Spinal cord (tissue), 10 donors: Measurements from ENCODE around the gene COPS3. TPM values are rescaled to one million over a fixed set of nuclear protein-coding genes. Genes with fewer than 3 reads are reported as not detected.
"Not testable (repeated sequence)": the region's sequence is repeated elsewhere in the genome, so short reads cannot be mapped to it uniquely, and the experiment has no call there.

Source experiments
- DNase-seq, 6 donors: peaks; one replicate each; pipeline versions ENCODE4 v3.0.0 to v3.0.0-alpha.2; 2013 to 2015; ENCODE audit warnings: low spot score in 6 of 6, low read depth in 4 of 6
- H3K27ac ChIP-seq: one replicate; pipeline ENCODE4 v1.5.1; 2013; ENCODE audit warnings: low read depth, low read length, control low read depth
- H3K27me3 ChIP-seq: one replicate; pipeline ENCODE4 v1.6.1; 2013; ENCODE audit warnings: low read length; ENCODE audit not compliant: control insufficient read depth, insufficient read depth
- H3K36me3 ChIP-seq: one replicate; pipeline ENCODE4 v1.6.1; 2013; ENCODE audit warnings: low read length; ENCODE audit not compliant: control insufficient read depth, insufficient read depth
- H3K4me1 ChIP-seq: one replicate; pipeline ENCODE4 v1.6.1; 2013; ENCODE audit warnings: low read length; ENCODE audit not compliant: control insufficient read depth, insufficient read depth
- H3K4me3 ChIP-seq: one replicate; pipeline ENCODE4 v1.5.1; 2013; ENCODE audit warnings: low read depth, low read length, control low read depth
- H3K9me3 ChIP-seq: one replicate; pipeline ENCODE4 v1.6.1; 2013; ENCODE audit warnings: low read length; ENCODE audit not compliant: control insufficient read depth, insufficient read depth
- WGBS: methylation state at CpG from one replicate; pipeline ENCODE4 v1.1.5; 2013; ENCODE audit warnings: missing lambda C conversion rate; ENCODE audit not compliant: insufficient coverage; 5-methylcytosine and 5-hydroxymethylcytosine counted together
- polyA plus RNA-seq, 2 donors: library from polyadenylated mRNA; unstranded; fragments of 120-200 nt; gene quantifications; one replicate each; pipeline ENCODE4 v1.2.1, GENCODE V29; 2013; ENCODE audit not compliant: insufficient read length in 2 of 2
- total RNA-seq, 2 donors: library from RNA; depleted of rRNA in 1 of 2; stranded (reverse); fragments of 120-200 nt in 1 of 2; fragments of >200 nt in 1 of 2; gene quantifications; one replicate each; pipeline versions ENCODE4 v1.2.3 to v1.2.4, GENCODE V29; 2013 to 2014
- donor health status: healthy.

Gene COPS3
- total and polyA plus RNA-seq, 4 donors, result 76.5 to 97.5 (median 91.2) TPM

- peak in 5 of 6 donors; percentile 57 to 96 (median 77) for DNase-seq
- Histone ChIP-seq H3K27me3 (no peaks in the 10 kb centered on the region), H3K4me1 (peaks cover 29% of the 10 kb centered on the region), H3K9me3 (no peaks in the 10 kb centered on the region), H3K4me3 (peak within 1 kb of the TSS; percentile 57), H3K36me3 (peaks cover 3% of the 10 kb centered on the region), H3K27ac (peak within 1 kb of the TSS; percentile 67)
- under 1% methylated on average over 107 of the region's 107 CpGs for WGBS
Measured at GRCh38 chr17:17303010-17303846, 22.2 kb upstream of the COPS3 start, which contains the start of gene NT5M. Gene NT5M, plus strand, starts transcription at chr17:17303373. Its CDS starts 178 bp downstream, at chr17:17303551.

- H3K4me1 ChIP-seq, result peaks cover 29% of the 10 kb centered on the region
- not testable (repeated sequence) for H3K27me3 ChIP-seq, DNase-seq, H3K27ac ChIP-seq, H3K4me3 ChIP-seq, H3K9me3 ChIP-seq, H3K36me3 ChIP-seq
- WGBS, result 78% methylated on average over 3 of the region's 11 CpGs
Measured at GRCh38 chr17:17301659-17302058, 20.6 kb upstream of the COPS3 start.

- peak overlapping the region; percentile 3 for H3K27ac ChIP-seq
- H3K4me1 ChIP-seq, result peaks cover 29% of the 10 kb centered on the region
- DNase-seq, result peak in 2 of 6 donors; percentile 36 to 48
Measured at GRCh38 chr17:17300624-17301568, 19.9 kb upstream of the COPS3 start.

DNA sequence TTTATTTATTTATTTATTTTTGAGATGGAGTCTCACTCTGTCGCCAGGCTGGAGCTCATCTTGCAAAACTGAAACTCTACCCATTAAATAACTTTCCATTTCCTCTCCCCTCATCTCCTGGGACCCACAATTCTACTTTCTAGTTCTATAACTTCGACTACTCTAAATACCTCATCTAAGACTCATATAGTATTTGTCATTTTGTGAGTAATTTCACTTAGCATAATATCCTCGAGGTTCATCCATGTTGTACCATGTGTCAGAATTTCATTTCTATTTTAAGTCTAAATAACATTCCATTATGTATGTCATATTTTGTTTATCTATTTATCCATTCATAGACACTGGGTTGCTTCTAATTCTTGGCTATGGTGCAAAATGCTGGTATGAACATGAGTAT lies 17.1 kb upstream of the COPS3 start:
- Histone ChIP-seq H3K4me1 (peaks cover 17% of the 10 kb centered on the region), H3K36me3 (no peaks in the 10 kb centered on the region), H3K27ac (no peak overlapping the region), H3K27me3 (no peaks in the 10 kb centered on the region), H3K4me3 (no peak overlapping the region), H3K9me3 (no peaks in the 10 kb centered on the region)
- DNase-seq, result no peak
- WGBS, result no CpG with 5 or more reads among the region's 3 CpGs

More at GRCh38 chr17:17300624-17301568, 19.9 kb upstream of the COPS3 start:
- Histone ChIP-seq H3K4me3 (peak overlapping the region; percentile 46), H3K9me3 (no peaks in the 10 kb centered on the region), H3K36me3 (no peaks in the 10 kb centered on the region), H3K27me3 (no peaks in the 10 kb centered on the region)
- 5% methylated on average over 34 of the region's 35 CpGs for WGBS

GRCh38 chr17:17297217-17297616 lies 16.2 kb upstream of the COPS3 start:
- Histone ChIP-seq H3K4me1 (peaks cover 11% of the 10 kb centered on the region), H3K36me3 (no peaks in the 10 kb centered on the region), H3K27ac (no peak overlapping the region), H3K4me3 (no peak overlapping the region), H3K27me3 (no peaks in the 10 kb centered on the region), H3K9me3 (no peaks in the 10 kb centered on the region)
- WGBS, result 94% methylated on average over 2 of the region's 3 CpGs
- no peak for DNase-seq

GRCh38 chr17:17295141-17295540 lies 14.1 kb upstream of the COPS3 start:
- H3K36me3 ChIP-seq, result no peaks in the 10 kb centered on the region
- DNase-seq, result no peak
- WGBS, result 95% methylated on average over 3 of the region's 4 CpGs
- no peaks in the 10 kb centered on the region for H3K9me3 ChIP-seq
- no peak overlapping the region for H3K27ac ChIP-seq
- H3K27me3 ChIP-seq, result no peaks in the 10 kb centered on the region
- H3K4me1 ChIP-seq, result no peaks in the 10 kb centered on the region
- H3K4me3 ChIP-seq, result no peak overlapping the region

DNA sequence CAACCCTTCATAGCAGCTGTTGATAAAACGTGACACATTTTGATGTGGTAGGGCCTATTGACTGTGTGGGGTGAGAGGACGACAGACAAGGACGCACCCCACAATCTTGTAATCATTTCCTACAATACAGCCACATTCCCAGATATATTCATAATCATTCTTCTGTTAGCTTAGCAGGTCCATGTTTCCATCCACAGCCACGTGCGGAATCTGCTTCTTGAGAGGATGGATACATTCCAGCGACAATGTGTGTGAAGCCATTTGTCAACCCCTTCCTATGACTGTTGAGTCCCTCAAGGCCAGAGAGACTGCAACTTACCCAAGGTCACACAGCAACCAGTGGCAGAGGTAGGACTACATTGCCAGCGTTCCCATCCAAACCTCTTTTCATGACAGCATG lies 8.7 kb upstream of the COPS3 start:
- Histone ChIP-seq H3K27ac (no peak overlapping the region), H3K9me3 (no peaks in the 10 kb centered on the region), H3K27me3 (no peaks in the 10 kb centered on the region), H3K36me3 (no peaks in the 10 kb centered on the region), H3K4me3 (no peak overlapping the region), H3K4me1 (no peaks in the 10 kb centered on the region)
- WGBS, result 74% methylated on average over 5 of the region's 7 CpGs
- DNase-seq, result no peak

DNA sequence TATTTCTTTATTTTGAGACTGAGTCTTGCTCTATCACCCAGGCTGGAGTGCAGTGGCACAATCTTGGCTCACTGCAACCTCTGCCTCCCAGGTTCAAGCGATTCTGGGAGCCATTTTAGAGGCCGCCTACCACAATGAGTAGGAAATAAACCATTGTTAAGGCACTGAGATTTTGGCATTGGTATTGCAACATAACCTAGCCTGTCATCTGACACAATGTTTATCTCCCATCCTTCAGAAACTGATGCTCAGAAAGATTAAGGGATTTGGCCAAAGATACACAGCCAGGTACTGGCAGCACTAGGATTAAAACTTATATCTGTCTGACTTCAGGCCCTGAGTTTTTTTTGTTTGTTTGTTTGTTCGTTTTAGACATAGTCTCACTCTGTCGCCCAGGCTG lies 8.0 kb upstream of the COPS3 start:
- no peaks in the 10 kb centered on the region for H3K27me3 ChIP-seq
- no peak overlapping the region for H3K27ac ChIP-seq
- no peaks in the 10 kb centered on the region for H3K9me3 ChIP-seq
- H3K36me3 ChIP-seq, result no peaks in the 10 kb centered on the region
- DNase-seq, result no peak
- no peaks in the 10 kb centered on the region for H3K4me1 ChIP-seq
- H3K4me3 ChIP-seq, result no peak overlapping the region
- 92% methylated on average over 4 of the region's 4 CpGs for whole genome bisulfite sequencing

GRCh38 chr17:17285951-17286350 lies 4.9 kb upstream of the COPS3 start:
- Histone ChIP-seq H3K27me3 (no peaks in the 10 kb centered on the region), H3K4me1 (no peaks in the 10 kb centered on the region), H3K9me3 (no peaks in the 10 kb centered on the region), H3K36me3 (no peaks in the 10 kb centered on the region), H3K4me3 (no peak overlapping the region), H3K27ac (no peak overlapping the region)
- no peak for DNase-seq
- 95% methylated on average over 4 of the region's 5 CpGs for WGBS
